PC-3 (cell line): ENCODE measurements around the gene LRRC63. TPM values are rescaled to one million over a fixed set of nuclear protein-coding genes. Genes with fewer than 3 reads are reported as not detected.

Source experiments
- ATAC-seq: fragments of 200-7000 bp; cut with Tn5 transposase; 2 replicates; pipeline ENCODE4 v1.9.1; 2020; ENCODE audit warnings: mild to moderate bottlenecking, moderate library complexity
- BruUV-seq: library from RNA; stranded (reverse); fragments of 400-500 nt; replicated peaks from 2 replicates; lab custom pipeline; 2021; lab: Mats Ljungman, UMichigan
- CTCF ChIA-PET: fragments of 300-600 bp; sonication (Branson Sonifier 250); formaldehyde crosslinking; loops from one replicate; lab custom pipeline; 2022; ENCODE audit warnings: antibody characterized with exemption; lab: Charles Lee
- POLR2A ChIA-PET: fragments of 300-600 bp; sonication (Branson Sonifier 250); formaldehyde crosslinking; loops from one replicate; lab custom pipeline; 2022; ENCODE audit warnings: antibody characterized with exemption; ENCODE audit not compliant: unreplicated experiment; lab: Charles Lee
- DNase-seq: peaks from one replicate; pipeline ENCODE4 v3.0.0-alpha.2; 2015
- H2AFZ ChIP-seq: fragments of 300-600 bp; sonication (generic); 2 replicates; pipeline ENCODE4 v1.6.0; 2016; ENCODE audit warnings: antibody characterized with exemption, low read length
- H3F3A ChIP-seq: fragments of 300-600 bp; sonication (generic); one replicate; pipeline ENCODE4 v1.6.0; 2017; ENCODE audit warnings: antibody characterized with exemption, low read length, control low read depth, mild to moderate bottlenecking; ENCODE audit not compliant: unreplicated experiment
- H3K27ac ChIP-seq: fragments of 300-600 bp; sonication (generic); 2 replicates; pipeline ENCODE4 v1.5.1; 2016; ENCODE audit warnings: mild to moderate bottlenecking, low read length
- H3K27me3 ChIP-seq: fragments of 300-600 bp; sonication (generic); 2 replicates; pipeline ENCODE4 v1.6.1; 2016; ENCODE audit warnings: low read length, mixed read lengths
- H3K36me3 ChIP-seq: fragments of 300-600 bp; sonication (generic); 2 replicates; pipeline ENCODE4 v1.6.1; 2016; ENCODE audit warnings: low read depth, mixed run types, low read length, mixed read lengths
- H3K4me1 ChIP-seq: fragments of 300-600 bp; sonication (generic); 2 replicates; pipeline ENCODE4 v1.5.1; 2016; ENCODE audit warnings: low read length; ENCODE audit not compliant: insufficient read depth
- H3K4me2 ChIP-seq: fragments of 300-600 bp; sonication (generic); 2 replicates; pipeline ENCODE4 v1.6.0; 2016; ENCODE audit warnings: low read length
- H3K4me3 ChIP-seq: fragments of 300-600 bp; sonication (generic); 2 replicates; pipeline ENCODE4 v1.5.1; 2016; ENCODE audit warnings: mild to moderate bottlenecking, low read length, mixed read lengths
- H3K79me2 ChIP-seq: fragments of 300-600 bp; sonication (generic); 2 replicates; pipeline ENCODE4 v1.6.1; 2017; ENCODE audit warnings: low read length, mixed read lengths
- H3K9ac ChIP-seq: fragments of 300-600 bp; sonication (generic); 2 replicates; pipeline ENCODE4 v1.6.0; 2016; ENCODE audit warnings: mild to moderate bottlenecking, low read length
- H3K9me2 ChIP-seq: fragments of 300-600 bp; sonication (generic); replicated peaks from 2 replicates; pipeline ENCODE4 v1.6.1; 2016; ENCODE audit warnings: mixed run types, low read length, mixed read lengths
- H3K9me3 ChIP-seq: fragments of 300-600 bp; sonication (generic); 2 replicates; pipeline ENCODE4 v1.6.1; 2016; ENCODE audit warnings: low read length, mixed read lengths
- H4K20me1 ChIP-seq: fragments of 300-600 bp; sonication (generic); 2 replicates; pipeline ENCODE4 v1.6.1; 2016; ENCODE audit warnings: low read length, mixed read lengths
- EZH2 ChIP-seq: fragments of 300-600 bp; sonication (generic); IDR thresholded peaks from one replicate; pipeline ENCODE4 v1.6.1; 2017; ENCODE audit warnings: antibody characterized with exemption, mild to moderate bottlenecking, low read length; ENCODE audit not compliant: unreplicated experiment
- EZH2phosphoT487 ChIP-seq: fragments of 300-600 bp; sonication (generic); IDR thresholded peaks from 2 replicates; pipeline ENCODE4 v1.6.1; 2018; ENCODE audit warnings: mild to moderate bottlenecking, antibody characterized with exemption, low read length, borderline replicate concordance
- intact Hi-C: fragments of 100-400 bp; cut with micrococcal nuclease; formaldehyde crosslinking; loops from 2 replicates; pipeline ENCODE4 v1.9.0; 2023
- total RNA-seq: library from RNA; depleted of rRNA; stranded (reverse); fragments of >200 nt; gene quantifications from 2 replicates; pipeline ENCODE4 v1.2.3, GENCODE V29; 2014
- TF ChIP-seq, protein P1 (sequence below): fragments of 300-600 bp; sonication (generic); conservative IDR thresholded peaks from 2 replicates; pipeline ENCODE4 v1.5.1; 2017; ENCODE audit warnings: antibody characterized with exemption, low read depth, mild to moderate bottlenecking, low read length

Gene LRRC63
- total RNA-seq, 1 experiment from 2014 or later = 0.26 TPM

DNA sequence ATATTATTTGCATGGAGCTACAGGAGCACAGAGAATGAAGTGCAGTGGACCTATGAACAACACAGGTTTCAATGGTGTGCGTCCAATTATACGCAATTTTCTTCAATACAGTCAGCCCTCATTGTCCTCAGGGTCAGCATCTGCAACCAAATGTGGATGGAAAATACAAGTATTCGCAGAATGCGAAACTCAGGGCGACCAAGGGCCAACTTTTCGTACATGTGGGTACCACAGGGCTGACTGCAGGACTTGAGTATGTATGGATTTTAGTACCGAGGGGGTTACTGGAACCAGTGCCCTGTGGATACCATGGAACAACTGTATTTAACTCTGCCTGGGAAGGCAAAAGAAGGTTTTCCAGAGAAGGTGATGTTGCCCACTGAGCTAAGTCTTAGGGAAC, 40.0 kb upstream of the LRRC63 start:
- ATAC-seq = no peak

DNA sequence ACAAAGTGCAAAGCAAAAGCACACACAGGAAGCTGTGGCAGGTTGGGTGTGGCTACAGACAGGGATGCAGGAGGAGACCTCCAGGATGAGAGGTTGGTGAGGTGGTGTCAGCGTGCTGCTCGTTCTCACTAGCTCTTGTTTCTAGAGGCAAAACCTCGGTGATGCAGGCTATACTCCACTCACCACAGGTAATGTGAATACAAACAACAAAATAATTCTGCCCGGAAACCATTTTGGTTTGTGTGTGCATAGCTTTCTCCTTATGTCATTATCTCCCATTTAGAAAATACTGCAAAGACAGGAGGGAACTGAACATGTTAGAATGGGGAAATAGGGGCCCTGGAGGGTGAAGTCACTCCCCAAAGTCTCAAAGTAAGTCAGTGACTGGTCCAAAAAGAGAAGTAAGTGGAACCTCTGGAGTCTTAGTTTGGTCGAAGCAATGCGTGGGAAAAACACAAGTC, 39.2 kb upstream of the LRRC63 start:
- H3K9me2 ChIP-seq = no peaks in the 10 kb centered on the region
- H3K9ac ChIP-seq = no peak overlapping the region
- TF ChIP-seq, protein P1, sequence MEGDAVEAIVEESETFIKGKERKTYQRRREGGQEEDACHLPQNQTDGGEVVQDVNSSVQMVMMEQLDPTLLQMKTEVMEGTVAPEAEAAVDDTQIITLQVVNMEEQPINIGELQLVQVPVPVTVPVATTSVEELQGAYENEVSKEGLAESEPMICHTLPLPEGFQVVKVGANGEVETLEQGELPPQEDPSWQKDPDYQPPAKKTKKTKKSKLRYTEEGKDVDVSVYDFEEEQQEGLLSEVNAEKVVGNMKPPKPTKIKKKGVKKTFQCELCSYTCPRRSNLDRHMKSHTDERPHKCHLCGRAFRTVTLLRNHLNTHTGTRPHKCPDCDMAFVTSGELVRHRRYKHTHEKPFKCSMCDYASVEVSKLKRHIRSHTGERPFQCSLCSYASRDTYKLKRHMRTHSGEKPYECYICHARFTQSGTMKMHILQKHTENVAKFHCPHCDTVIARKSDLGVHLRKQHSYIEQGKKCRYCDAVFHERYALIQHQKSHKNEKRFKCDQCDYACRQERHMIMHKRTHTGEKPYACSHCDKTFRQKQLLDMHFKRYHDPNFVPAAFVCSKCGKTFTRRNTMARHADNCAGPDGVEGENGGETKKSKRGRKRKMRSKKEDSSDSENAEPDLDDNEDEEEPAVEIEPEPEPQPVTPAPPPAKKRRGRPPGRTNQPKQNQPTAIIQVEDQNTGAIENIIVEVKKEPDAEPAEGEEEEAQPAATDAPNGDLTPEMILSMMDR = no peak
- TF ChIP-seq EZH2phosphoT487 (no peak), EZH2 (no peak)
- H3K4me1 ChIP-seq = 0 out of 2 replicates have a peak, but pooled peaks cover 4% of the 10 kb centered on the region
- H2AFZ ChIP-seq = no peak overlapping the region
- H3K79me2 ChIP-seq = peaks cover 99% of the 10 kb centered on the region
- ChIA-PET POLR2A (interaction anchor here (0.7 kb wide), 1 partner anchor 73 kb away, joined by 6 read pairs; no protein-coding TSS in a partner anchor), CTCF (no interaction called here)
- no peak overlapping the region for H3K27ac ChIP-seq
- no peaks in the 10 kb centered on the region for H3F3A ChIP-seq
- H3K27me3 ChIP-seq = no peaks in the 10 kb centered on the region
- intact Hi-C loops = no loop called here
- no TSS peak for BruUV-seq
- DNase-seq = no peak
- 0 out of 2 replicates have a peak, but pooled peaks cover 5% of the 10 kb centered on the region for H4K20me1 ChIP-seq
- H3K36me3 ChIP-seq = no peaks in the 10 kb centered on the region; the same call in 1 of the 2 replicates
- no peaks in the 10 kb centered on the region for H3K9me3 ChIP-seq
- no peak for ATAC-seq
- H3K4me3 ChIP-seq = no peak overlapping the region
- no peak overlapping the region for H3K4me2 ChIP-seq

More for the DNA sequence above, 40.0 kb upstream of the LRRC63 start:
- no peaks in the 10 kb centered on the region for H3K9me2 ChIP-seq
- H3K36me3 ChIP-seq = no peaks in the 10 kb centered on the region; the same call in 1 of the 2 replicates
- DNase-seq = no peak
- CTCF ChIA-PET = no interaction called here
- H3F3A ChIP-seq = no peaks in the 10 kb centered on the region
- intact Hi-C loops = no loop called here
- peaks cover 100% of the 10 kb centered on the region for H3K79me2 ChIP-seq
- 0 out of 2 replicates have a peak, but pooled peaks cover 7% of the 10 kb centered on the region for H3K4me1 ChIP-seq
- no TSS peak for BruUV-seq
- H3K9me3 ChIP-seq = no peaks in the 10 kb centered on the region
- no peak overlapping the region for H3K4me2 ChIP-seq
- H3K9ac ChIP-seq = no peak overlapping the region
- no peak overlapping the region for H2AFZ ChIP-seq
- H3K4me3 ChIP-seq = no peak overlapping the region
- H3K27me3 ChIP-seq = no peaks in the 10 kb centered on the region
- POLR2A ChIA-PET = no interaction called here
- TF ChIP-seq, protein P1 = no peak
- TF ChIP-seq EZH2 (no peak), EZH2phosphoT487 (no peak)
- H4K20me1 ChIP-seq = 0 out of 2 replicates have a peak, but pooled peaks cover 5% of the 10 kb centered on the region
- H3K27ac ChIP-seq = no peak overlapping the region

DNA sequence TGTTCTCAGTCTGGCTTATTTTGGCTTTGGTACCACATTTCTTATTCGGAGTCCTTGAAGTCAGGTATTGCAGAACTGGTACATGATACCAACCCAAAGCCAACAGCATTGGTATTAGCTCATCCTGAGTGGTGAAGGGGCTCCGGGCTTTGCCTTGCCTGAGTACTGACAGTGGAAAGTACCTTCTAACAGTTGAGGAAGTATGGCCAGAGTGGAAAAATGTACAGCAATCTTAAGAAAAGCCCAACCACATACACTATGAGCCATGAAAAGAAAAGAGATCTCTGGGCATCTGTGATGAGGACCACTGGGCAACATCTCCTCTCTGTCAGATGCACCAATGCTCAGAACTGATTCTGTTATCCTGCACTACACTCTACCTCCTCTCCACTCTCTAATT, 38.1 kb upstream of the LRRC63 start:
- Histone ChIP-seq H3K27me3 (no peaks in the 10 kb centered on the region), H3K36me3 (no peaks in the 10 kb centered on the region; the same call in 1 of the 2 replicates), H3K79me2 (peaks cover 99% of the 10 kb centered on the region), H2AFZ (no peak overlapping the region), H3K4me3 (no peak overlapping the region), H3F3A (no peaks in the 10 kb centered on the region), H3K9me3 (no peaks in the 10 kb centered on the region), H4K20me1 (0 out of 2 replicates have a peak, but pooled peaks cover 5% of the 10 kb centered on the region), H3K9ac (no peak overlapping the region), H3K4me1 (0 out of 2 replicates have a peak, but pooled peaks cover 4% of the 10 kb centered on the region), H3K27ac (no peak overlapping the region), H3K9me2 (no peaks in the 10 kb centered on the region), H3K4me2 (no peak overlapping the region)
- intact Hi-C loops = no loop called here
- TF ChIP-seq EZH2phosphoT487 (no peak), EZH2 (no peak)
- TF ChIP-seq, protein P1 = no peak
- DNase-seq (no peak), ATAC-seq (no peak)
- CTCF ChIA-PET = no interaction called here
- no TSS peak for BruUV-seq
- POLR2A ChIA-PET = no interaction called here
